Smooth muscle cell (in vitro differentiated cells): Measurements from ENCODE around the gene WFDC2. TPM values are rescaled to one million over a fixed set of nuclear protein-coding genes. Genes with fewer than 3 reads are reported as not detected.

ENCODE experiments used
- DNase-seq: peaks from one replicate; lab custom pipeline; 2025; ENCODE audit not compliant: unreplicated experiment; lab: John Stamatoyannopoulos, UW
- H2AFZ ChIP-seq: fragments of 200-600 bp; sonication (generic); 2 replicates; pipeline ENCODE4 v1.6.0; 2016; ENCODE audit warnings: antibody characterized with exemption, low read depth, mild to moderate bottlenecking
- H3F3A ChIP-seq: fragments of 200-600 bp; sonication (generic); 2 replicates; pipeline ENCODE4 v1.6.0; 2017; ENCODE audit warnings: antibody characterized with exemption, low read depth
- H3K27ac ChIP-seq: fragments of 200-600 bp; sonication (generic); 2 replicates; pipeline ENCODE4 v1.5.1; 2016; ENCODE audit warnings: low read depth, mild to moderate bottlenecking
- H3K27me3 ChIP-seq: fragments of 200-600 bp; sonication (generic); 2 replicates; pipeline ENCODE4 v1.6.1; 2016; ENCODE audit warnings: low read depth, mild to moderate bottlenecking
- H3K36me3 ChIP-seq: fragments of 200-600 bp; sonication (generic); 2 replicates; pipeline ENCODE4 v1.5.1; 2016; ENCODE audit warnings: low read depth
- H3K4me1 ChIP-seq: fragments of 200-600 bp; sonication (generic); 2 replicates; pipeline ENCODE4 v1.5.1; 2016; ENCODE audit warnings: low read depth
- H3K4me2 ChIP-seq: fragments of 200-600 bp; sonication (generic); 2 replicates; pipeline ENCODE4 v1.6.0; 2016; ENCODE audit warnings: mild to moderate bottlenecking
- H3K4me3 ChIP-seq: fragments of 200-600 bp; sonication (generic); 2 replicates; pipeline ENCODE4 v1.5.1; 2016; ENCODE audit warnings: mild to moderate bottlenecking
- H3K79me2 ChIP-seq: fragments of 200-600 bp; sonication (generic); 2 replicates; pipeline ENCODE4 v1.6.0; 2016; ENCODE audit warnings: low read depth, mild to moderate bottlenecking
- H3K9ac ChIP-seq: fragments of 200-600 bp; sonication (generic); 2 replicates; pipeline ENCODE4 v1.6.0; 2016; ENCODE audit warnings: low read depth
- H3K9me3 ChIP-seq: fragments of 200-600 bp; sonication (generic); replicated peaks from 2 replicates; pipeline ENCODE4 v1.5.1; 2016; ENCODE audit warnings: low read depth
- H4K20me1 ChIP-seq: fragments of 200-600 bp; sonication (generic); 2 replicates; pipeline ENCODE4 v1.6.0; 2016; ENCODE audit warnings: low read depth
- CTCF ChIP-seq: fragments of 200-600 bp; sonication (generic); IDR thresholded peaks from 2 replicates; pipeline ENCODE4 v1.5.1; 2017; ENCODE audit warnings: borderline replicate concordance, mild to moderate bottlenecking, antibody characterized with exemption; ENCODE audit not compliant: insufficient read depth, poor library complexity, severe bottlenecking
- WGBS: methylation state at CpG from one replicate; pipeline ENCODE4 v1.1.7; 2016; ENCODE audit warnings: low lambda C conversion rate; 5-methylcytosine and 5-hydroxymethylcytosine counted together
- polyA plus RNA-seq: library from polyadenylated mRNA; unstranded; fragments of >200 nt; fragmentation: Nextera tagmentation; extraction: Ambion mirVana; gene quantifications from 2 replicates; pipeline ENCODE4 v1.2.1, GENCODE V29; 2016
- total RNA-seq: library from RNA; depleted of rRNA; stranded (reverse); fragments of >200 nt; gene quantifications from 2 replicates; pipeline ENCODE4 v1.2.3, GENCODE V29; 2014

WFDC2 gene
- total and polyA plus RNA-seq, 2 experiments from 2014 or later: 3.0 to 9.5 TPM

DNA sequence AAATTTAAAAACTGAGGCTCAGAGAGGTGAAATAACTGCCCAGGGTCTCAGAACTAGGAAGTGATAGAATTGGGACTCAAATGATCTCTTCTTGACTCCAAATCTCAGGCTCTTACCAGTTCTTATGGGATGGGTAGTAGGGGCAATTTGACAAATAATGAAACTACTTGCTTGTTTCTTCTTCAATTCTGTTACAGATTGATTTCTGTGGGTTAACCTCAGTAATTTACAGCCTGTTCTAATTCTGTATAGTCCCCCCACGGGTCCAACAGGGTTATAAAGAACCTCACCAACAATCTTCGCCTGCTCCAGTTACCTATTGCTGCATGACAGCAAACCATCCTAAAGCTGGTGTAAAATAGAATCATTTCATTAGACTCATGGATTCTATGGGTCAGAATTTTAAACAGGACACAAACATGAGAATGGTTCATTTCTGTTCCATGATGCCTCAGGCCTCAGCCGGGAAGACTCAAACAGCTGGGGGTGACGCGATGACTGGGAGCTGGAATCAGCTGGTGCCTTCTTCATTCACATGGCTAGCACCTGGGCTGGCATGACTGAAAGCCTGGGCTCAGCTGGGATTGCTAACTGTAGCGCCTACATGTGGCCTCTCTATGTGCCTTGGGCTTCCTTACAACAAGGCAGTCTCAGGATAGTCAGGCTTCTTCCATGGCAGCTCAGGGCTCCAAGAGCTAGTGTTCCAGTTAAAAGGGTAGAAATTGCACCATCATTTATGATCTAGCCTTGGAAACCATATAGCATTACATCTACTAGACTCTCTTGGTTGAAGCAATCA is 6.6 kb upstream of the WFDC2 start:
- Histone ChIP-seq H3K9ac (no peak overlapping the region), H3K36me3 (no peaks in the 10 kb centered on the region), H2AFZ (no peak overlapping the region), H4K20me1 (no peaks in the 10 kb centered on the region), H3F3A (no peaks in the 10 kb centered on the region), H3K9me3 (no peaks in the 10 kb centered on the region), H3K4me2 (no peak overlapping the region), H3K4me1 (no peaks in the 10 kb centered on the region), H3K27ac (no peak overlapping the region), H3K27me3 (peaks cover 24% of the 10 kb centered on the region), H3K79me2 (no peaks in the 10 kb centered on the region), H3K4me3 (no peak overlapping the region)
- WGBS: 91% methylated on average over 6 of the region's 6 CpGs
- no peak for DNase-seq
- no peak for TF ChIP-seq CTCF

DNA sequence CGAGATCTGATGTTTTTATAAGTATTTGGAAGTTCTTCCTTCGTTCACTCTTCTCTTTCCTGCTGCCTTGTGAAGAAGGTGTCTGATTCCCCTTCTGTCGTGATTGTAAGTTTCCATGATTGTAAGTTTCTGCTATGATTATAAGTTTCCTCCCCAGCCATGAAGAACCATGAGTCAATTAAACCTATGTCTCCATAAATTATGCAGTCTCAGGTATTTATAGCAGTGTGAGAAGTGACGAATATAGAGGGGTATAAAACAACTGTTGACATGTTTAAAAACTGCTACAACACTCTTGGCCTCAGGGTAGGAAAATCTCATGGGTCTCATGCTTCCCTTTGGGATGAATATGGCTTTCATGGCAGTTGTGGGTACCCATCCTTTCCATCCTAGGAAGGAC is 5.8 kb upstream of the WFDC2 start:
- no peaks in the 10 kb centered on the region for H3K36me3 ChIP-seq

GRCh38 chr20:45465491-45466266 is 3.9 kb upstream of the WFDC2 start:
- no peaks in the 10 kb centered on the region for H3F3A ChIP-seq
- H3K4me2 ChIP-seq: no peak overlapping the region
- no peaks in the 10 kb centered on the region for H3K79me2 ChIP-seq
- no peak overlapping the region for H3K9ac ChIP-seq
- DNase-seq: no peak
- peaks cover 40% of the 10 kb centered on the region for H3K27me3 ChIP-seq
- peaks cover 6% of the 10 kb centered on the region for H3K4me1 ChIP-seq
- no peak overlapping the region for H2AFZ ChIP-seq
- no peaks in the 10 kb centered on the region for H3K9me3 ChIP-seq
- H3K27ac ChIP-seq: no peak overlapping the region
- H4K20me1 ChIP-seq: no peaks in the 10 kb centered on the region
- no peaks in the 10 kb centered on the region for H3K36me3 ChIP-seq
- TF ChIP-seq CTCF: no peak
- 84% methylated on average over 1 of the region's 1 CpG for WGBS
- H3K4me3 ChIP-seq: no peak overlapping the region

More for the DNA sequence above, 5.8 kb upstream of the WFDC2 start:
- WGBS: 72% methylated on average over 4 of the region's 4 CpGs
- H2AFZ ChIP-seq: no peak overlapping the region
- no peaks in the 10 kb centered on the region for H3F3A ChIP-seq
- no peak overlapping the region for H3K27ac ChIP-seq
- no peaks in the 10 kb centered on the region for H3K79me2 ChIP-seq
- no peak overlapping the region for H3K9ac ChIP-seq
- no peaks in the 10 kb centered on the region for H3K9me3 ChIP-seq
- no peaks in the 10 kb centered on the region for H4K20me1 ChIP-seq
- no peaks in the 10 kb centered on the region for H3K4me1 ChIP-seq
- no peak for DNase-seq
- no peak overlapping the region for H3K4me3 ChIP-seq
- peaks cover 24% of the 10 kb centered on the region for H3K27me3 ChIP-seq
- H3K4me2 ChIP-seq: no peak overlapping the region
- no peak for TF ChIP-seq CTCF
